SK-N-SH (cell line): Measurements from ENCODE around the gene NOP53. TPM values are rescaled to one million over a fixed set of nuclear protein-coding genes. Genes with fewer than 3 reads are reported as not detected.

Source experiments
- CTCF ChIA-PET: fragments of 300-600, 350-600 bp; formaldehyde crosslinking; extraction: SDS; loops from one replicate; lab custom pipeline; 2021; lab: Yijun Ruan, JAX
- POLR2A ChIA-PET: fragments of 350-600 bp; sonication (Branson Sonifier 250); formaldehyde crosslinking; extraction: SDS; loops from one replicate; lab custom pipeline; 2020; ENCODE audit warnings: antibody characterized with exemption, inconsistent platforms; lab: Yijun Ruan, JAX
- DNase-seq: peaks from one replicate; pipeline ENCODE4 v3.0.0; 2012
- H2AFZ ChIP-seq: fragments of 200-600 bp; sonication (generic); 2 replicates; pipeline ENCODE4 v1.8.1; 2016; ENCODE audit warnings: antibody characterized with exemption, mild to moderate bottlenecking, low read depth
- H3F3A ChIP-seq: fragments of 200-600 bp; sonication (generic); replicated peaks from 2 replicates; pipeline ENCODE3; 2016; ENCODE audit warnings: antibody characterized with exemption, mild to moderate bottlenecking; ENCODE audit not compliant: insufficient read depth
- H3K27ac ChIP-seq, 2 experiments: fragments of 200-500 bp in 1 of 2; fragments of 200-600 bp in 1 of 2; sonication (Bioruptor generic) in 1 of 2; sonication (generic), shearing (Covaris generic) in 1 of 2; 2 replicates each; pipeline versions ENCODE4 v1.5.1 to v1.6.1; 2014 to 2016; ENCODE audit warnings: low read depth in 2 of 2, inconsistent platforms in 1 of 2, low read length in 1 of 2, mild to moderate bottlenecking in 1 of 2, mixed read lengths in 1 of 2
- H3K27me3 ChIP-seq: fragments of 200-600 bp; sonication (generic), shearing (Covaris generic); 2 replicates; pipeline ENCODE4 v1.6.1; 2016; ENCODE audit warnings: mixed run types; ENCODE audit not compliant: insufficient read depth
- H3K36me3 ChIP-seq, 2 experiments: fragments of 200-500 bp in 1 of 2; fragments of 200-600 bp in 1 of 2; sonication (Bioruptor generic) in 1 of 2; sonication (generic) in 1 of 2; replicated peaks in 1 of 2; 2 replicates each; pipeline versions ENCODE3 to v1.5.1; 2014 to 2016; ENCODE audit warnings: low read length in 1 of 2, mild to moderate bottlenecking in 1 of 2; ENCODE audit not compliant: insufficient read depth in 2 of 2, control insufficient read depth in 1 of 2
- H3K4me1 ChIP-seq, 2 experiments: fragments of 200-500 bp in 1 of 2; fragments of 200-600 bp in 1 of 2; sonication (Bioruptor generic) in 1 of 2; sonication (generic), shearing (Covaris generic) in 1 of 2; 2 replicates each; pipeline versions ENCODE4 v1.5.1 to v1.6.1; 2014 to 2016; ENCODE audit warnings: low read depth in 1 of 2, low read length in 1 of 2, mixed run types in 1 of 2; ENCODE audit not compliant: insufficient read depth in 2 of 2, control insufficient read depth in 1 of 2
- H3K4me2 ChIP-seq: fragments of 200-600 bp; sonication (generic), shearing (Covaris generic); 2 replicates; pipeline ENCODE4 v1.6.1; 2017; ENCODE audit warnings: mixed run types
- H3K4me3 ChIP-seq, 2 experiments: fragments of 200-500 bp in 1 of 2; fragments of 200-600 bp in 1 of 2; sonication (Bioruptor generic) in 1 of 2; sonication (generic), shearing (Covaris generic) in 1 of 2; 2 replicates each; pipeline versions ENCODE4 v1.5.1 to v1.8.1; 2014 to 2016; ENCODE audit warnings: low read depth in 2 of 2, inconsistent platforms in 1 of 2, low read length in 1 of 2, mild to moderate bottlenecking in 1 of 2, mixed read lengths in 1 of 2, moderate library complexity in 1 of 2
- H3K79me2 ChIP-seq: fragments of 200-600 bp; sonication (generic); 2 replicates; pipeline ENCODE4 v1.8.1; 2017; ENCODE audit warnings: mild to moderate bottlenecking; ENCODE audit not compliant: insufficient read depth
- H3K9ac ChIP-seq: fragments of 200-600 bp; sonication (generic); 2 replicates; pipeline ENCODE4 v1.6.1; 2017; ENCODE audit warnings: mixed run types
- H3K9me2 ChIP-seq: fragments of 200-600 bp; sonication (generic); 2 replicates; pipeline ENCODE4 v1.6.1; 2017; ENCODE audit warnings: mixed run types
- H3K9me3 ChIP-seq: fragments of 200-600 bp; sonication (generic); 2 replicates; pipeline ENCODE4 v1.6.1; 2017; ENCODE audit warnings: mixed run types, mild to moderate bottlenecking, moderate library complexity
- H4K20me1 ChIP-seq: fragments of 200-600 bp; sonication (generic); 2 replicates; pipeline ENCODE4 v1.6.1; 2017; ENCODE audit warnings: mild to moderate bottlenecking, mixed run types; ENCODE audit not compliant: insufficient read depth
- CHD2 ChIP-seq: fragments of 150-350 bp; IDR thresholded peaks from 2 replicates; pipeline ENCODE4 v1.6.1; 2018; ENCODE audit warnings: low read length; ENCODE audit not compliant: partially characterized antibody
- CTCF ChIP-seq: fragments of 200-600 bp; sonication (generic); IDR thresholded peaks from 2 replicates; pipeline ENCODE4 v1.6.1; 2017; ENCODE audit warnings: antibody characterized with exemption, mild to moderate bottlenecking, moderate library complexity
- FOSL2 ChIP-seq: IDR thresholded peaks from 2 replicates; pipeline ENCODE4 v1.4.0; 2012; ENCODE audit warnings: low read depth, mild to moderate bottlenecking, moderate library complexity, borderline replicate concordance
- FOXJ3 ChIP-seq: sonication (generic); formaldehyde crosslinking; IDR thresholded peaks from 2 replicates; pipeline ENCODE4 v1.5.1; 2020; ENCODE audit warnings: mild to moderate bottlenecking, missing genetic modification reagents
- GABPA ChIP-seq: IDR thresholded peaks from 2 replicates; pipeline ENCODE4 v1.4.0; 2012; ENCODE audit warnings: low read depth, mild to moderate bottlenecking
- IRF3 ChIP-seq: fragments of 150-350 bp; IDR thresholded peaks from 2 replicates; pipeline ENCODE4 v1.6.1; 2016; ENCODE audit warnings: mild to moderate bottlenecking, low read depth, low read length
- JUND ChIP-seq: IDR thresholded peaks from 2 replicates; pipeline ENCODE4 v1.4.0; 2012
- NFIC ChIP-seq: IDR thresholded peaks from 2 replicates; pipeline ENCODE4 v1.4.0; 2012; ENCODE audit warnings: borderline replicate concordance
- NRF1 ChIP-seq: IDR thresholded peaks from 2 replicates; pipeline ENCODE4 v1.6.1; 2012; ENCODE audit warnings: low read depth, mild to moderate bottlenecking, low read length
- PBX3 ChIP-seq: IDR thresholded peaks from 2 replicates; pipeline ENCODE4; 2012
- REST ChIP-seq: IDR thresholded peaks from 2 replicates; pipeline ENCODE4 v1.6.1; 2012; ENCODE audit warnings: mild to moderate bottlenecking, low read depth, low read length, moderate library complexity
- RFX5 ChIP-seq: IDR thresholded peaks from 2 replicates; pipeline ENCODE4 v1.6.1; 2012; ENCODE audit warnings: mild to moderate bottlenecking, improper control_type of control experiment, low read length
- SMC3 ChIP-seq: IDR thresholded peaks from 2 replicates; pipeline ENCODE4 v1.6.1; 2012; ENCODE audit warnings: low read depth, low read length, improper control_type of control experiment
- TAF1 ChIP-seq: IDR thresholded peaks from 2 replicates; pipeline ENCODE4 v1.6.1; 2012; ENCODE audit warnings: low read depth, mild to moderate bottlenecking, low read length, moderate library complexity, borderline replicate concordance
- TCF12 ChIP-seq: IDR thresholded peaks from 2 replicates; pipeline ENCODE4 v1.4.0; 2012
- WGBS: methylation state at CpG from one replicate; pipeline ENCODE4 v1.1.6; 2017; ENCODE audit warnings: low lambda C conversion rate; 5-methylcytosine and 5-hydroxymethylcytosine counted together
- polyA plus RNA-seq, 3 experiments: library from polyadenylated mRNA; depleted of rRNA; stranded (reverse); fragments of >200 nt; gene quantifications; 2 replicates each; pipeline ENCODE4 v1.2.3, GENCODE V29; 2012

The NOP53 gene
- polyA plus RNA-seq, 1 of the 3 experiments (the other 2 are of a cell fraction) = 275 TPM

DNA sequence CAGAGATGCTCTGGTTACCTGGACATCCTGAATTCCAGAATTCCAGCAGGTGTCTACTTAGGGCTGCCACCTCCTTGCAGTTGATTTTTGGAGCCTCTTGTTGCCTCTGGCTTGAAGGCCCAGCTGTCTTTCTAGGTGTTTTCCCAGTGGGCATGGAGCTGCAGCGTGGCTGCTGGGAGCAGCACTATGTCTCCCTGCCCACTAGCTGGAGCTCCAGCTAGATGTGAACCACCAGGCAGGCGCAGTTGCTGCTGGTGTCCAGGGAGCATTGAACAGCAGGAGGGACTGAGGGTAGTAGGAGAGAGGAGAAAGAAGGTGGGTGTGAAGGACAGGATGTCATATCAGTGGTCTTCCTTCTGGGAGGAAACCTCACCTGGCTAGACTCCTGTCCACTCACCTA is 23.3 kb downstream of the NOP53 start:
- DNase-seq = no peak
- whole genome bisulfite sequencing = 41% methylated on average over 2 of the region's 2 CpGs
- H3K27ac ChIP-seq = no peak overlapping the region
- H3K79me2 ChIP-seq = no peaks in the 10 kb centered on the region
- H3K27me3 ChIP-seq = no peaks in the 10 kb centered on the region
- CTCF ChIA-PET = interaction anchor here (0.8 to 7.1 kb wide), 4 partner anchors 9 to 98 kb away, joined by 3 to 89 read pairs (median 4); partner anchors contain the start of gene SELENOW
- TF ChIP-seq REST = no peak
- no peak for TF ChIP-seq NRF1
- TF ChIP-seq TCF12 = no peak
- TF ChIP-seq, all 33 proteins: peak for 0
- no peak overlapping the region for H2AFZ ChIP-seq
- no peaks in the 10 kb centered on the region for H3K9me2 ChIP-seq
- POLR2A ChIA-PET = no interaction called here
- no peaks in the 10 kb centered on the region for H3F3A ChIP-seq
- no peaks in the 10 kb centered on the region for H4K20me1 ChIP-seq
- H3K4me2 ChIP-seq = no peak overlapping the region
- H3K9me3 ChIP-seq = no peaks in the 10 kb centered on the region
- no peaks in the 10 kb centered on the region; a peak in 1 of 4 replicates for H3K4me1 ChIP-seq
- H3K9ac ChIP-seq = no peak overlapping the region
- no peak overlapping the region for H3K4me3 ChIP-seq
- no peaks in the 10 kb centered on the region for H3K36me3 ChIP-seq

DNA sequence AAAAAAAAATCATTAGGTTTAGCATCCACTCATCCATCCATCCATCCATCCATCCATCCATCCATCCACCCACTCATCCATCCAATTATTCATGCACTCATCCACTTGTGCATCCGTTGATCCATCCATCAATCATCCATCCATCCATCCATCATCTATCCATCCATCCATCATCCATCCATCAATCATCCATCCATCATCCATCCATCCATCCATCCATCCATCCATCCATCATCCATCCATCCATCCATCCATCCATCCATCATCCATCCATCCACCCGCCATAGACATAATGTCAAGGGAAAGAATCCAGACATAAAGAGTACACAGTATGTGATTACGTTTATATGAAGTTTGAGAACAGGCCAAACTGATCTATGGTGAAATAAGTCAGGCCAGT is 24.2 kb downstream of the NOP53 start:
- Histone ChIP-seq H3K79me2 (no peaks in the 10 kb centered on the region), H3K4me1 (no peaks in the 10 kb centered on the region; a peak in 1 of 4 replicates), H4K20me1 (no peaks in the 10 kb centered on the region), H3K9ac (no peak overlapping the region), H3K27me3 (no peaks in the 10 kb centered on the region), H3F3A (no peaks in the 10 kb centered on the region), H3K27ac (no peak overlapping the region), H3K9me3 (no peaks in the 10 kb centered on the region), H2AFZ (no peak overlapping the region), H3K4me2 (no peak overlapping the region), H3K4me3 (no peak overlapping the region), H3K36me3 (no peaks in the 10 kb centered on the region), H3K9me2 (no peaks in the 10 kb centered on the region)
- ChIA-PET CTCF (interaction anchor here (7.1 kb wide), 1 partner anchor 97 kb away, joined by 89 read pairs; no protein-coding TSS in a partner anchor), POLR2A (no interaction called here)
- 73% methylated on average over 3 of the region's 3 CpGs for WGBS
- DNase-seq = no peak
- TF ChIP-seq CHD2 = no peak
- TF ChIP-seq CTCF = no peak
- TF ChIP-seq FOXJ3 (CRISPR knock-in tag) = no peak
- TF ChIP-seq JUND = no peak
- no peak for TF ChIP-seq RFX5
- no peak for TF ChIP-seq SMC3
- TF ChIP-seq FOSL2 = no peak
- TF ChIP-seq TCF12 = no peak
- TF ChIP-seq REST = no peak
- no peak for TF ChIP-seq PBX3
- no peak for TF ChIP-seq TAF1
- TF ChIP-seq GABPA = no peak
- TF ChIP-seq IRF3 = no peak
- TF ChIP-seq NFIC = no peak
